ENCODE data around the gene FAM53A.

- TF ChIP-seq CTCF (IDR thresholded peaks at IDR 0.05; ENCODE audit: poor library complexity) (no peak), EZH2 (IDR thresholded peaks at IDR 0.05; ENCODE audit: borderline replicate concordance) (no peak)
Measured at GRCh38 chr4:1624519-1624910, 59.6 kb downstream of the FAM53A start.
